Measurements from ENCODE around the gene CCDC110. TPM values are rescaled to one million over a fixed set of nuclear protein-coding genes. Genes with fewer than 3 reads are reported as not detected.

The CCDC110 gene
- total and polyA plus RNA-seq, 7 donors, result 0.69 to 9.3 (median 1.6) TPM

DNA sequence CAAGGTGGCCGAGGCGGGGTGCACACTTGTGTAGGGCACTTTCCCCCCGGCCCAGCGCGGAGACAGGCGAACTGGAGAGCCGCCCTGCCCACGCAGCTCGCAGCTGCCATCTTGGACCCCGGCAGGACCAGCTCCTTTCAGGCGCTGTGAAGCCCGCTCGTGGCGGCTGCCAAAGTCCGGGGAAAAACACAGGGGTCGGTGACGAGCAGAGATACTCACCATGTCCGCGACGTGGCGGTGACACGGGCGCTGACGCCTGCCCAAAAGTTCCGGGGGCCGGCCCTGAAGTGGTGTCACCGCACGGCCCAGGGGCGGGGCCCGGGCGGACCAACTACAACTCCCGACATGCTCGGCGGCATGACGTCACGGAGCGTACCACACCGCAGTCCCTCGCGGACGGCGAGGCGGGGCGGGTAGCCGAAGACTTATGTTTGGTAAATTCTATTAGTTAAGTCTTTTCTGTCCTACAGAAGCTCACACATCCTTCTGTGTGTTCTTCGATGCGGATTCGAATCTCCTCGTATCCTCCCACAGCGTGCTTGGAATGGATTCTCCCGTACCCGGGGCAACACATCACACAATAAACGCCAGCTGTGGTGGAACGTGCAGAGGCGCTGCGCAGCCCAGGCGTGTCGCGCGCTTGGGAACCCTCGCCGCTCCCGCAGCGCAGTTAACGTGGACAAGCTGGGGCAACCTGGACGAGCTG, 45.7 kb downstream of the CCDC110 start, which contains the start of gene UFSP2:
Gene UFSP2 (minus strand): TSS at position 318 of the 706 bp plus-strand sequence. CDS start 96 bp downstream, at position 222.
- WGBS, 2 donors, result 0% methylated on average over 66 of the region's 66 CpGs
- intact Hi-C loops (cut with DNase I), result loop anchor here (1.0 to 5.0 kb wide), 4 partner anchors 29 to 612 kb away; partner anchors contain the start of genes ANKRD37 and CCDC110

DNA sequence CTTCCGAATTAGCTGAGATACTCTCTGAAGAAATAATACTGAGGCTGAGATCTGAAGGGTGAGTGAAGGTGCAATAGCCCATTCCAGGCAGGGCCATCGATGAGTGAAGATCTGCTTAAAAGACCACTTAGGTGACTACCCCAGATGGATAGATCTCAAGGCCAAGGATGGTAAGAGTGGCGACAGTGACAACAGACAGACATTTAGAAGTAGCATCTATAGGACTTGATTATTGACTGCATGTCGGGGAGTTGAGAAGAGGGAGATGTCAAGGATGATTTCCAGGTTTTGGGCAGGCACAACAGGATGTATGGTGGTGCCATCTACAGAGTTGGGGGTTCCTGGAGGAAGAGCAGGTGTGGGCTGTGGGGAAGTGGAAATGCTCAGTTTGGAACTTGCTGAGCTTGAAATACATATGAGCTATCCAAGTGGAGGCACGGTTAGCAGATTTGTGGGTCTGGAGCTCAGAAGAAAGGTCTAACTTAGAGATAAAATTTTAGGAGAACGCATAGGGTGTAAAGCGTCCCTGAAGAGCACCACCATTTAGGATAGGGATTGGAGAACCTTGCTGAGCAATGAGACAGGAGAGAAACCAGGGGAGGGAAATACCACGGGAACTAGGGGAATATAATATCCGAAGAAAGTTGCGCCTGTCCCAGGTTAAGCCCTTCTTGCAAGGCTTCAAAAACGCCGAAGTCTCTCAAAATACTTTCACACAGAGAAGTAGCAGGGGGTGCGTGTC, 46.5 kb downstream of the CCDC110 start:
- intact Hi-C loops (cut with DNase I), result loop anchor here (1.0 to 5.0 kb wide), 4 partner anchors 29 to 612 kb away; partner anchors contain the start of genes ANKRD37 and CCDC110
- DNase-seq, result peak; percentile 60
- Histone ChIP-seq H3K4me3 (peak overlapping the region; percentile 57 to 84 (median 73)), H3K36me3 (peaks cover 0 to 14% (median 0%) of the 10 kb centered on the region in 4 donors), H3K9me3 (no peaks in the 10 kb centered on the region), H3K27ac (peak overlapping the region; percentile 91 to 95 (median 92)), H3K27me3 (no peaks in the 10 kb centered on the region), H3K4me1 (peaks cover 0 to 41% (median 19%) of the 10 kb centered on the region in 4 donors)
- TF ChIP-seq POLR2AphosphoS5 (IDR thresholded peaks at IDR 0.05), result no peak
- no peak for TF ChIP-seq EP300 (IDR thresholded peaks at IDR 0.05)
- TF ChIP-seq POLR2A (IDR thresholded peaks at IDR 0.05), result no peak
- no peak for TF ChIP-seq CTCF (IDR thresholded peaks at IDR 0.05)
- WGBS, 2 donors, result 15 to 17% methylated on average over 13 of the region's 13 CpGs

More for the DNA sequence above, 45.7 kb downstream of the CCDC110 start, which contains the start of gene UFSP2:
- H3K9me3 ChIP-seq, result no peaks in the 10 kb centered on the region
- peaks cover 0 to 14% (median 0%) of the 10 kb centered on the region in 4 donors for H3K36me3 ChIP-seq
- peak in 2 of 4 donors; percentile 43 to 56 for TF ChIP-seq EP300 (IDR thresholded peaks at IDR 0.05)
- peak; percentile 64 to 70 for TF ChIP-seq POLR2A (IDR thresholded peaks at IDR 0.05)
- TF ChIP-seq POLR2AphosphoS5 (IDR thresholded peaks at IDR 0.05), result peak; percentile 90 to 96 (median 92)
- TF ChIP-seq CTCF (IDR thresholded peaks at IDR 0.05), result no peak
- peaks cover 0 to 41% (median 19%) of the 10 kb centered on the region in 4 donors for H3K4me1 ChIP-seq
- DNase-seq, result peak; percentile 95
- peak within 1 kb of the TSS; percentile 91 to 95 (median 92) for H3K27ac ChIP-seq
- H3K27me3 ChIP-seq, result no peaks in the 10 kb centered on the region
- H3K4me3 ChIP-seq, result peak within 1 kb of the TSS; percentile 57 to 84 (median 73)

- Histone ChIP-seq H3K27ac (no peak overlapping the region), H3K27me3 (no peaks in the 10 kb centered on the region)
Observed at GRCh38 chr4:185421366-185422124, 50.0 kb downstream of the CCDC110 start.

More at GRCh38 chr4:185421366-185422124, 50.0 kb downstream of the CCDC110 start:
- DNase-seq, result no peak
- intact Hi-C loops (cut with DNase I), result no loop called here
- TF ChIP-seq POLR2AphosphoS5 (IDR thresholded peaks at IDR 0.05) (no peak), POLR2A (IDR thresholded peaks at IDR 0.05) (no peak), CTCF (IDR thresholded peaks at IDR 0.05) (no peak), EP300 (IDR thresholded peaks at IDR 0.05) (no peak)
- WGBS, 2 donors, result 83 to 90% methylated on average over 2 of the region's 2 CpGs
- Histone ChIP-seq H3K9me3 (no peaks in the 10 kb centered on the region), H3K36me3 (peaks cover 0 to 43% (median 9%) of the 10 kb centered on the region in 4 donors), H3K4me3 (no peak overlapping the region), H3K4me1 (peaks cover 0 to 41% (median 19%) of the 10 kb centered on the region in 4 donors)
